ENCODE measurements around the gene EHD1.

EHD1 gene

GRCh38 chr11:64875369-64876228, 2.8 kb downstream of the EHD1 start:
- no peak for DNase-seq (ENCODE audit: low read depth in 1 of 2, low spot score in 1 of 2)

- no peak for DNase-seq (ENCODE audit: low read depth in 1 of 2, low spot score in 1 of 2)
These were observed 3.8 kb downstream of the EHD1 start for GRCh38 chr11:64874308-64875240.

- no peak for DNase-seq (ENCODE audit: low read depth in 1 of 2, low spot score in 1 of 2)
These were observed 5.5 kb downstream of the EHD1 start for GRCh38 chr11:64872790-64873488.

- DNase-seq (ENCODE audit: low read depth in 1 of 2, low spot score in 1 of 2): no peak
These were observed 6.9 kb downstream of the EHD1 start for GRCh38 chr11:64871492-64871891.

- no peak for DNase-seq (ENCODE audit: low read depth in 1 of 2, low spot score in 1 of 2)
These were observed 7.4 kb downstream of the EHD1 start for GRCh38 chr11:64870893-64871466.

- DNase-seq (ENCODE audit: low read depth in 1 of 2, low spot score in 1 of 2): no peak
These were observed 8.1 kb downstream of the EHD1 start for GRCh38 chr11:64870176-64870892.

- DNase-seq (ENCODE audit: low read depth in 1 of 2, low spot score in 1 of 2): no peak
These were observed 8.7 kb downstream of the EHD1 start for GRCh38 chr11:64869571-64870175.

- DNase-seq (ENCODE audit: low read depth in 1 of 2, low spot score in 1 of 2): no peak
These were observed 9.4 kb downstream of the EHD1 start for GRCh38 chr11:64868904-64869570.

GRCh38 chr11:64867748-64868462, 10.5 kb downstream of the EHD1 start:
- DNase-seq (ENCODE audit: low read depth in 1 of 2, low spot score in 1 of 2): no peak

GRCh38 chr11:64866173-64866491, 12.3 kb downstream of the EHD1 start:
- DNase-seq (ENCODE audit: low read depth in 1 of 2, low spot score in 1 of 2): no peak

GRCh38 chr11:64865286-64866172, 12.9 kb downstream of the EHD1 start:
- no peak for DNase-seq (ENCODE audit: low read depth in 1 of 2, low spot score in 1 of 2)

- DNase-seq (ENCODE audit: low read depth in 1 of 2, low spot score in 1 of 2): no peak
These were observed 13.7 kb downstream of the EHD1 start for GRCh38 chr11:64864473-64865285.

- no peak for DNase-seq (ENCODE audit: low read depth in 1 of 2, low spot score in 1 of 2)
These were observed 14.3 kb downstream of the EHD1 start for GRCh38 chr11:64864135-64864472.

- no peak for DNase-seq (ENCODE audit: low read depth in 1 of 2, low spot score in 1 of 2)
These were observed 14.9 kb downstream of the EHD1 start for GRCh38 chr11:64863391-64864060.

GRCh38 chr11:64862987-64863390, 15.4 kb downstream of the EHD1 start:
- DNase-seq (ENCODE audit: low read depth in 1 of 2, low spot score in 1 of 2): no peak

- no peak for DNase-seq (ENCODE audit: low read depth in 1 of 2, low spot score in 1 of 2)
These were observed 17.0 kb downstream of the EHD1 start for GRCh38 chr11:64861227-64861975.

Data from stimulated activated CD4-positive, alpha-beta T cell treated with anti-CD3 and anti-CD28 coated beads, Interleukin-15, amount 100 ng/mL, for 1 hour (primary cell).